HG03521 (cell line): ENCODE measurements around the gene UVRAG.
"Not testable (repeated sequence)": the region's sequence is repeated elsewhere in the genome, so short reads cannot be mapped to it uniquely, and the experiment has no call there.

Source experiments
- ATAC-seq: cut with Tn5 transposase; IDR thresholded peaks from one replicate; pipeline ENCODE4 v1.9.1; 2021; ENCODE audit warnings: mild to moderate bottlenecking, moderate library complexity; ENCODE audit not compliant: unreplicated experiment

Gene UVRAG

GRCh38 chr11:75946531-75947530 is 131.8 kb downstream of the UVRAG start:
- ATAC-seq: no peak

- ATAC-seq: no peak
Measured at GRCh38 chr11:75949023-75949672, 134.1 kb downstream of the UVRAG start.

GRCh38 chr11:75950141-75950540 is 135.1 kb downstream of the UVRAG start:
- ATAC-seq: no peak

DNA sequence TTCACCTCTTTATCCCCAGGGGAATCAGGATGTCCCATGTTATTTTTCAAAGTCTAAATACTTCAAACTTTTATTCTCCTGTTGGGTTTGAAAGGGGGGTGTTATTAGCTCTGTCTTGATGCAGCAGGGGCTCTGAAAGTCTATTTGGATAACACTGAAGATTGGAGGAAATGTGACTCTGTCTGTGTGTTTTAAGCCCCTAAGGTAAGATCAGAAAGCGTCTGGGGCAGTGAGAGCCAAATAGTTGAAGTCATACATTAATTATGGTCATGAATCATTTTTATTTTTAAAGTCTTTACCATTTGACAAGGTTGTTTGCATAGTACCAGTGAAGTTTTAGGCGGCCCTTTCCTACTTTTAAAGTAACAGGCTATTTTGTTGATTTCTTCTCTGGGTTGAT is 139.0 kb downstream of the UVRAG start:
- ATAC-seq: no peak

- ATAC-seq: no peak
Measured at GRCh38 chr11:75955443-75955842, 140.4 kb downstream of the UVRAG start.

GRCh38 chr11:75959540-75959939 is 144.5 kb downstream of the UVRAG start:
- no peak for ATAC-seq

- ATAC-seq: no peak
Measured at GRCh38 chr11:75964071-75964470, 149.1 kb downstream of the UVRAG start.

DNA sequence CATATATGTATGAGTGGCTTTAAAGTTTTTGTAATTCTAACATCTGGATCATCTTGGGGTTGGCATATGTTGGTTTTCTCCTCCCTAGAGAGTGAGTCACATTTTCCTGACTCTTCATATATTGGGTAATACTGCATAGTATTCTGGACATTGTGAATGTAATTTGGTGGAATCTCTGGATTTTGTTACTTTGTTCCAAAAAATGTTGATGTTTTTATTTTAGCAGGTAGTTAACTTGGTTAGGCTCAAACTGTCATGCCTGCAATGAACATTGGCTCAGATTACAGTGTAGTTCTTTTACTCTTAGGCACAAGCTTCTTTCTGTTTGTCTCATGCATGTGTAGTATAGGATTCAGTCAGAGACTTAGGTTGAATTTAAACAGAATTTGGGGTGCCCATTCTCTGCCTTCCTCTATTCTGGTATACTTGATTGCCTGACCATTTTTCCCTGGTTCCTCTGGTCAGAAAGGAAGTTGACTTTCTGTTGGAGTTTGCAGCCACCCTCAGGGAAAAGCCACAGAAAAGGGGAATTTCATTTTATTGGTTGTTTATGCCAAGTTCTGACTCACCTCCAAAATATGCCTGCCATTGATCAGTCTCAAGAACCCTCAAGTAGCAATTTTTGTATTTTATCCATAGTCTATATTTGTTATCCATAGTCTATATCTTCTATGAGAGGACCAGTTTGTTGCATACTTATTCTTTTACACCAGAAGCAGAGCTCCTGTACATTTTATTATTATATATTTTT is 151.7 kb downstream of the UVRAG start:
- ATAC-seq: no peak

DNA sequence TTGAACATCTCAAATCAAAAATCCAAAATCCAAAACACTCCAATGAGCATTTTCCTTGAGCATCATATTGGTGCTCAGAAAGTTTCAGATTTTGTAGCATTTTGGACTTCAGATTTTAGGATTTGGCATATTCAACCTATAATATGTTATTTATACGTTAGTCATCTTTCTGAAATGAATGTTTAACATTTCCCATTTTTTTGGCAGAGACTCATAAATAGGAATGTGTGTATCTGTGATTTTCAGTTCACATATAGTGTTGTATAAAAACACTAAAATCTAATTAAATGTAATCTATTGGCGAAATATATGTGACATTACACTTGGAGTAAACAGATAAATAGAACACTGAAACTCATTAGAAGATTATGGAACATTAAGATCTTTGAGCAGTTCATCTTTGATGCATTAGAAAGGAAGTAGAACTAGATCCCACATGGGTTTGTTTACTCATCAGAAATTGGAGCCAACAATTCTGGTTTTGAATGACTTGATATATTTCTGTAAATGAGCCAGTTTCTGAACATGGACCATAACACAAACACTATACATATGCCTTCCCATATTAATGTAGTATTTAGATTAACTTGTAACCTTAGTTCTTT is 153.1 kb downstream of the UVRAG start:
- no peak for ATAC-seq

DNA sequence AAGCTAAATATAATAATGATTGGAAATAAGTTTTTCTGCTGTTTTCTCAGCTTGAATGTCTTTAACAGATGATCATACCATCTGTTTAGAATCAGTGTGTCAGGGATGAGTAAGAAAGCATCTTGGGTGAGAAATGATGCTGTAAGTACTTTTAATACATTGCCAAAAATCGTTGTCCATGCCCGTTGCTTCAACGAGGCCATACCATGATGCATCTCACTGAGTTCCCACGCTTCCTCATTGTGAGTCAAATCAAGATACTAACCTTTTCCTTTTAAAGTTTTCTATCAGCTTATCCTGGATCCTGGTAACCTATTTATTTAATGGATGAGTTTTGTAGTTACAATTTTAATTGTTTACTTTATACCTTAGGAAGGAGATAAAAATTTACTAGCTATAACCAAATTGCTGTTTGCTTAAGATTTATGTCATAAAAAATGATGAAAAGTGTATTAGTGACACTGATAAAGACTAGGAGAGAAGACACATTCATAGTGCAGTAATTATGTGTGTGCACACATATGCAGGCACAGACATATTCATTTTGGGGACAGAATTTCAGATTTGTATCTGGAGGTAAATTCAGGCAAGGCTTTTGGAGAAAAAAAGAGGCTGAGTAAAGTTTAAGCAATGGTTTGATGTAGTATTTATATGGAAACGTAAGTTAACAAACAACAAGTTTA is 154.8 kb downstream of the UVRAG start:
- ATAC-seq: no peak

DNA sequence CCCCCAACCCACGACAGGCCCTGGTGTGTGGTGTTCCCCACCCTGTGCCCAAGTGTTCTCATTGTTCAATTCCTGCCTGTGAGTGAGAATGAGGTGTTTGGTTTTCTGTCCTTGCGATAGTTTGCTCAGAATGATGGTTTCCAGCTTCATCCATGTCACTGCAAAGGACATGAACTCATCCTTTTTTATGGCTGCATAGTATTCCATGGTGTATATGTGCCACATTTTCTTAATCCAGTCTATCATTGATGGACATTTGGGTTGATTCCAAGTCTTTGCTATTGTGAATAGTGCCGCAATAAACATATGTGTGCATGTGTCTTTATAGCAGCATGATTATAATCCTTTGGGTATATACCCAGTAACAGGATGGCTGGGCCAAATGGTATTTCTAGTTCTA is 158.7 kb downstream of the UVRAG start:
- not testable (repeated sequence) for ATAC-seq

GRCh38 chr11:75979075-75979474 is 164.1 kb downstream of the UVRAG start:
- not testable (repeated sequence) for ATAC-seq

DNA sequence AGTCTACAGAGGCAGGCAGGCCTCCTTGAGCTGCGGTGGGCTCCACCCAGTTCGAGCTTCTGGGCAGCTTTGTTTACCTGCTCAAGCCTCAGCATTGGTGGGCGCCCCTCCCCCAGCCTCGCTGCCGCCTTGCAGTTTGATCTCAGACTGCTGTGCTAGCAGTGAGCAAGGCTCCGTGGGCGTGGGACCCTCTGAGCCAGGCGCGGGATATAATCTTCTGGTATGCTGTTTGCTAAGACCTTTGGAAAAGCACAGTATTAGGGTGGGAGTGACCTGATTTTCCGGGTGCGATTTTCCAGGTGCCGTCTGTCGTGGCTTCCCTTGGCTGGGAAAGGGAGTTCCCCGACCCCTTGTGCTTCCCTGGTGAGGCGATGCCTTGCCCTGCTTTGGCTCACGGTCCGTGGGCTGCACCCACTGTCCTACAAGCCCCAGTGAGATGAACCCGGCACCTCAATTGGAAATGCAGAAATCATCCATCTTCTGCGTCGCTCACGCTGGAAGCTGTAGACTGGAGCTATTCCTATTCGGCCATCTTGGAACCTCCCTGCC is 164.5 kb downstream of the UVRAG start:
- ATAC-seq: not testable (repeated sequence)

GRCh38 chr11:75980031-75980430 is 165.0 kb downstream of the UVRAG start:
- no peak for ATAC-seq

DNA sequence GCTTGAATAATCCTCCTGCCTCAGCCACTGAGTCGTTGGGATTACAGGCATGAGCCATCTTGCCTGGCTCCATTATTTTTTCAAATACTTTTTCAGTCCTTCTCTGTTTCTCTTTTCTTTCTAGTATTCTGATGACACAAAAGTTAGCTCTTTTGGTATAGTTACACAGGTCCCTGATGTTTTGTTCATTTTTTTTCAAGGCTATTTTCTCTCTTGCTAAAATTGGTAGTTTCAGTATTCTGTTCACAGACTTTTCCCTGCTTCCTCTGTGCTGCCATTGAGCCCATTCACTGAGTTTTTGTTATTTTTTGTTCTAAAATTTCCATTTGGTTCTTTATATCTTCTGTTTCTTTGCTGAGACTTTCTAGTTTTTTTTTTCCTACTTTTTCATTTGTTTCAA is 166.5 kb downstream of the UVRAG start:
- no peak for ATAC-seq

DNA sequence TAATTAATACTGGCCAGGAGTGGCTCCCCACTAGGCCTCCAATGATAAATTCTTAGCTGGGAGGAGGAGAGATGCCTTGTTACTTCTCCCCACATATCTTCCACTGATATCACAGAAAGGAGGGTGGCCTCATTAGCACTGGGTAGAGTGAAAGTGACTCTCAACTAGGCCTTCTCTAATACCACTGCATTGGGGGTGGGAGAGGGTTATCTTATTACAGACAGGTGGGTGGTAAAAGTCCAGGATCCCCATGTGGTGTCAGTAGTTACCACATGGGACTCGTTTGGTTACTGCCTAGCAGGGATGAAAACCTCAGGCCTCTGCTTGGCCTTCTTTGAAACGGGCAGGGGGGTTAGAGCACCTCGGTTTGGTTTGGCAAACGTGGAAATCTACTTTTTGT is 167.3 kb downstream of the UVRAG start:
- no peak for ATAC-seq

DNA sequence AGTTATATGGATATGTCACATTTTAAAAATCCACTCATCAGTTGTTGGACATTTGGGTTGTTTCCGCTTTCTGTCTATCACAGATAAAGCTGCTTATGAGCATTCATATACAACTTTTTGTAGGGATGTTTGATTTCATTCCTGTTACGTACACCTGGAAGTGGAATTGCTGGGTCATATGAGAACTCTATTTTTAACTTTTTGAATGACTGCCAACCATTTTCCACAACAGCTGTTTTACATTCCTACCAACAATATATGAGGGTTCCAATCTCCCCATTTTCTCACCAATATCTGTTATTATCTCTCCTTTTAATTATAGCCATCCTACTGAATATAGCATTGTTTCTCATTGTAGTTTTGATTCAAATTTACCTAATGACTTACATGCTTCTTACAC is 172.0 kb downstream of the UVRAG start:
- ATAC-seq: no peak

- ATAC-seq: no peak
Measured at GRCh38 chr11:75993126-75993525, 178.1 kb downstream of the UVRAG start.

DNA sequence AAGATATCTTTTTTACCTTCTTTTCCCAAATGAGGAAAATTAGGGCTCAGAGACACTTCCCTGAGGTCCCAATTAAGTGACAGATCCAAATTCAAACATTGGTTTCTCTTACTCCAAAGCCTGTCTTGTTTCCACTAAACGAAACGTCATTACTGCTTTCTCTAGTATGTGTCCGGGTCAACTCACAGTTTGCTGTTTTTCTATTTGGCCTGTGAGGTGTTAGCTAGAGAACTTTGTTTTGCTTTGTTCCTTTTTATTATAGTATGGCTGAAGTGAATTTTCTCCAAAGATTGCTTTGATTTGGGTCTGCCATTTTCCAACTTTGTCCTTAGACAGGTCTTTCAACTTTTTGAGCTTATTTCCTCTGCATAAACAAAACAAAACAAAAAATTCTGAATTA is 179.6 kb downstream of the UVRAG start:
- no peak for ATAC-seq
